IMR-90 (cell line): Measurements from ENCODE around the gene MGAT3. TPM values are rescaled to one million over a fixed set of nuclear protein-coding genes. Genes with fewer than 3 reads are reported as not detected.

ENCODE experiments used
- ATAC-seq: fragments of 200-7000 bp; cut with Tn5 transposase; 2 replicates; pipeline ENCODE4 v1.9.1; 2020; ENCODE audit warnings: low read depth, mild to moderate bottlenecking, moderate library complexity
- BruUV-seq: library from RNA; stranded (reverse); fragments of 400-500 nt; replicated peaks from 2 replicates; lab custom pipeline; 2021; lab: Mats Ljungman, UMichigan
- CTCF ChIA-PET: fragments of 300-600 bp; formaldehyde crosslinking; extraction: SDS; loops from one replicate; lab custom pipeline; 2021; ENCODE audit warnings: antibody characterized with exemption; lab: Yijun Ruan, JAX
- POLR2A ChIA-PET: fragments of 300-600 bp; sonication (Branson Sonifier 250); formaldehyde crosslinking; loops from one replicate; lab custom pipeline; 2022; ENCODE audit warnings: antibody characterized with exemption; ENCODE audit not compliant: unreplicated experiment; lab: Charles Lee
- DNase-seq: peaks from one replicate; pipeline ENCODE4 v3.0.0; 2013
- H2AFZ ChIP-seq: replicated peaks from 2 replicates; pipeline ENCODE3; 2013; ENCODE audit warnings: low read length, mild to moderate bottlenecking; ENCODE audit not compliant: poor library complexity
- H2AK5ac ChIP-seq: 2 replicates; pipeline ENCODE4 v1.6.1; 2013; ENCODE audit warnings: low read depth, low read length, inconsistent platforms
- H2AK9ac ChIP-seq: replicated peaks from 2 replicates; pipeline ENCODE3; 2013; ENCODE audit warnings: mild to moderate bottlenecking, low read depth, low read length, moderate library complexity; ENCODE audit not compliant: poor library complexity
- H2BK120ac ChIP-seq: 2 replicates; pipeline ENCODE4 v1.6.1; 2013; ENCODE audit warnings: low read depth, low read length, inconsistent platforms
- H2BK15ac ChIP-seq: 3 replicates; pipeline ENCODE4 v1.6.1; 2013; ENCODE audit warnings: low read depth, low read length, inconsistent platforms
- H2BK20ac ChIP-seq: 2 replicates; pipeline ENCODE4 v1.6.1; 2013; ENCODE audit warnings: low read depth, mild to moderate bottlenecking, inconsistent platforms, low read length, moderate library complexity
- H2BK5ac ChIP-seq: 2 replicates; pipeline ENCODE4 v1.6.1; 2013; ENCODE audit warnings: mild to moderate bottlenecking, low read depth, low read length, inconsistent platforms; ENCODE audit not compliant: poor library complexity, severe bottlenecking
- H3K14ac ChIP-seq: replicated peaks from 2 replicates; pipeline ENCODE4 v1.6.1; 2013; ENCODE audit warnings: low read depth, low read length, inconsistent platforms
- H3K18ac ChIP-seq: 2 replicates; pipeline ENCODE4 v1.6.1; 2013; ENCODE audit warnings: low read depth, low read length, control low read depth
- H3K23ac ChIP-seq: 2 replicates; pipeline ENCODE4 v1.6.1; 2013; ENCODE audit warnings: low read depth, low read length, inconsistent platforms
- H3K27ac ChIP-seq: 2 replicates; pipeline ENCODE4 v1.5.1; 2013; ENCODE audit warnings: mild to moderate bottlenecking, control low read depth, low read length; ENCODE audit not compliant: insufficient read depth
- H3K27me3 ChIP-seq: 2 replicates; pipeline ENCODE4 v1.6.1; 2013; ENCODE audit warnings: low read length; ENCODE audit not compliant: control insufficient read depth, insufficient read depth
- H3K36me3 ChIP-seq: 2 replicates; pipeline ENCODE4 v1.6.1; 2013; ENCODE audit warnings: low read length, mixed read lengths; ENCODE audit not compliant: control insufficient read depth, insufficient read depth
- H3K4ac ChIP-seq: 2 replicates; pipeline ENCODE4 v1.6.1; 2013; ENCODE audit warnings: low read depth, low read length, inconsistent platforms
- H3K4me1 ChIP-seq: 2 replicates; pipeline ENCODE4 v1.6.1; 2013; ENCODE audit warnings: low read length, mixed read lengths; ENCODE audit not compliant: control insufficient read depth, insufficient read depth
- H3K4me2 ChIP-seq: 2 replicates; pipeline ENCODE4 v1.6.1; 2013; ENCODE audit warnings: low read depth, mild to moderate bottlenecking, control low read depth, low read length, moderate library complexity
- H3K4me3 ChIP-seq: 2 replicates; pipeline ENCODE4 v1.5.1; 2013; ENCODE audit warnings: low read depth, mild to moderate bottlenecking, control low read depth, low read length, moderate library complexity; ENCODE audit not compliant: insufficient read depth
- H3K56ac ChIP-seq: 2 replicates; pipeline ENCODE4 v1.6.1; 2013; ENCODE audit warnings: low read length, inconsistent platforms; ENCODE audit not compliant: insufficient read depth; ENCODE audit errors: extremely low read depth
- H3K79me1 ChIP-seq, 2 experiments: 2 replicates each; pipeline ENCODE4 v1.6.1; 2013; ENCODE audit warnings: low read length in 2 of 2, inconsistent platforms in 1 of 2, low read depth in 1 of 2
- H3K9ac ChIP-seq: 2 replicates; pipeline ENCODE4 v1.6.1; 2013; ENCODE audit warnings: low read depth, low read length, control low read depth
- H3K9me1 ChIP-seq: 2 replicates; pipeline ENCODE4 v1.6.1; 2013; ENCODE audit warnings: low read length, inconsistent platforms; ENCODE audit not compliant: insufficient read depth
- H3K9me3 ChIP-seq: 2 replicates; pipeline ENCODE4 v1.6.1; 2013; ENCODE audit warnings: low read length; ENCODE audit not compliant: control insufficient read depth, insufficient read depth
- H4K20me1 ChIP-seq: 2 replicates; pipeline ENCODE4 v1.6.1; 2013; ENCODE audit warnings: low read length, inconsistent platforms; ENCODE audit not compliant: insufficient read depth
- H4K5ac ChIP-seq: 2 replicates; pipeline ENCODE4 v1.6.1; 2013; ENCODE audit warnings: mild to moderate bottlenecking, low read depth, low read length, control low read depth
- H4K8ac ChIP-seq, 2 experiments: 2 replicates each; pipeline ENCODE4 v1.6.1; 2013; ENCODE audit warnings: low read depth in 2 of 2, low read length in 2 of 2, control low read depth in 1 of 2, inconsistent platforms in 1 of 2
- H4K91ac ChIP-seq: 2 replicates; pipeline ENCODE4 v1.6.1; 2013; ENCODE audit warnings: low read depth, low read length, inconsistent platforms; ENCODE audit not compliant: insufficient read depth
- BHLHE40 ChIP-seq: fragments of 150-350 bp; IDR thresholded peaks from 2 replicates; pipeline ENCODE4 v1.6.1; 2016; ENCODE audit warnings: mild to moderate bottlenecking, low read depth, low read length
- CEBPB ChIP-seq: IDR thresholded peaks from 2 replicates; pipeline ENCODE4 v1.6.1; 2012; ENCODE audit warnings: low read depth, low read length, improper control_type of control experiment
- CHD1 ChIP-seq: IDR thresholded peaks from 2 replicates; pipeline ENCODE4 v1.6.1; 2012; ENCODE audit warnings: low read depth, low read length, improper control_type of control experiment
- CTCF ChIP-seq: conservative IDR thresholded peaks from 2 replicates; pipeline ENCODE4 v1.5.1; 2012; ENCODE audit warnings: mild to moderate bottlenecking, low read depth, low read length, improper control_type of control experiment
- ELK1 ChIP-seq: fragments of 150-350 bp; IDR thresholded peaks from 2 replicates; pipeline ENCODE4 v1.6.1; 2016; ENCODE audit warnings: low read depth, mild to moderate bottlenecking, low read length, moderate library complexity, borderline replicate concordance
- FOS ChIP-seq: fragments of 150-350 bp; IDR thresholded peaks from 2 replicates; pipeline ENCODE4 v1.6.1; 2016; ENCODE audit warnings: low read depth, low read length
- MAFK ChIP-seq: IDR thresholded peaks from 2 replicates; pipeline ENCODE4 v1.6.1; 2012; ENCODE audit warnings: low read depth, low read length, improper control_type of control experiment
- MAZ ChIP-seq: IDR thresholded peaks from 2 replicates; pipeline ENCODE4 v1.6.1; 2012; ENCODE audit warnings: low read depth, mild to moderate bottlenecking, low read length, improper control_type of control experiment, moderate library complexity, borderline replicate concordance
- NFE2L2 ChIP-seq: fragments of 150-350 bp; IDR thresholded peaks from 2 replicates; pipeline ENCODE4 v1.6.1; 2016; ENCODE audit warnings: low read depth, mild to moderate bottlenecking, low read length
- POLR2A ChIP-seq: IDR thresholded peaks from 2 replicates; pipeline ENCODE4 v1.6.1; 2012; ENCODE audit warnings: mild to moderate bottlenecking, low read depth, low read length
- RAD21 ChIP-seq: IDR thresholded peaks from 2 replicates; pipeline ENCODE4 v1.6.1; 2012; ENCODE audit warnings: low read length, improper control_type of control experiment
- RCOR1 ChIP-seq: IDR thresholded peaks from 2 replicates; pipeline ENCODE4 v1.6.1; 2012; ENCODE audit warnings: mild to moderate bottlenecking, low read length, improper control_type of control experiment; ENCODE audit not compliant: insufficient replicate concordance
- RFX5 ChIP-seq: IDR thresholded peaks from 2 replicates; pipeline ENCODE4 v1.8.0; 2012; ENCODE audit warnings: low read depth, mild to moderate bottlenecking, low read length, moderate library complexity
- SMC3 ChIP-seq: fragments of 150-350 bp; IDR thresholded peaks from 2 replicates; pipeline ENCODE4 v1.6.1; 2016; ENCODE audit warnings: low read depth, mild to moderate bottlenecking, antibody characterized with exemption, low read length, moderate library complexity
- USF2 ChIP-seq: fragments of 150-350 bp; IDR thresholded peaks from 2 replicates; pipeline ENCODE4 v1.6.1; 2017; ENCODE audit warnings: mild to moderate bottlenecking, antibody characterized with exemption, low read length, low read depth
- WGBS, 2 experiments: methylation state at CpG; one replicate each; pipeline versions ENCODE4 v1.1.5 to v1.1.7; 2013; ENCODE audit warnings: missing lambda C conversion rate in 2 of 2; ENCODE audit not compliant: insufficient read length in 1 of 2; ENCODE audit errors: extremely low coverage in 2 of 2; 5-methylcytosine and 5-hydroxymethylcytosine counted together
- dilution Hi-C: fragments of 300-500 bp; cut with HindIII; formaldehyde crosslinking; loops from one replicate; pipeline ENCODE4 v1.14.3; 2018; ENCODE audit warnings: low sequenced_read_pairs; ENCODE audit not compliant: unreplicated experiment
- in situ Hi-C: fragments of 300-500 bp; cut with MboI; formaldehyde crosslinking; loops from 3 replicates; pipeline ENCODE4 v1.14.3; 2019; ENCODE audit warnings: low sequenced_read_pairs, inconsistent platforms, mixed read lengths
- intact Hi-C: fragments of 100-400 bp; cut with micrococcal nuclease; formaldehyde crosslinking; loops from 2 replicates; pipeline ENCODE4 v1.10.0; 2022
- polyA plus RNA-seq, 3 experiments: library from polyadenylated mRNA; depleted of rRNA; stranded (reverse); fragments of >200 nt; gene quantifications; 2 replicates each; pipeline ENCODE4 v1.2.3, GENCODE V29; 2012; ENCODE audit warnings: low replicate concordance in 1 of 3
- total RNA-seq: library from RNA; depleted of rRNA; stranded (reverse); fragments of >200 nt; gene quantifications from 2 replicates; pipeline ENCODE4 v1.2.3, GENCODE V29; 2012

MGAT3 gene
- total and polyA plus RNA-seq, 2 of the 4 experiments (the other 2 are of a cell fraction): 0.36 to 1.1 TPM

- Histone ChIP-seq H2AFZ (peak overlapping the region; percentile 28), H3K23ac (no peak overlapping the region; the same call in 1 of the 2 replicates), H2BK20ac (peak overlapping the region; percentile 70), H2AK9ac (peak overlapping the region; percentile 57), H2BK15ac (0 out of 3 replicates have a peak overlapping the region, but pooled peaks have one; percentile 44), H3K14ac (no peak overlapping the region), H2BK120ac (peak overlapping the region; percentile 95), H3K27ac (no peak overlapping the region), H3K4me1 (peaks cover 33% of the 10 kb centered on the region), H3K36me3 (no peaks in the 10 kb centered on the region), H2BK5ac (no peak overlapping the region), H4K5ac (no peak overlapping the region), H3K9me1 (peaks cover 16% of the 10 kb centered on the region), H4K91ac (peak overlapping the region; percentile 96), H3K18ac (no peak overlapping the region), H3K27me3 (no peaks in the 10 kb centered on the region; the same call in 1 of the 2 replicates), H3K9ac (no peak overlapping the region), H3K9me3 (no peaks in the 10 kb centered on the region), H3K4me3 (no peak overlapping the region), H2AK5ac (peak overlapping the region; percentile 13; the same call in 1 of the 2 replicates), H3K56ac (no peak overlapping the region), H3K4me2 (no peak overlapping the region), H4K20me1 (no peaks in the 10 kb centered on the region), H4K8ac (peak overlapping the region in 1 of 2 experiments; percentile 6; a peak in 2 of 4 replicates), H3K4ac (peak overlapping the region; percentile 96), H3K79me1 (no peaks in the 10 kb centered on the region)
- DNase-seq (no peak), ATAC-seq (no peak)
- 79% methylated on average over 7 of the region's 26 CpGs; no CpG with 5 or more reads in 1 of the 2 experiments for WGBS, 2 experiments
- no TSS peak for BruUV-seq
- ChIA-PET CTCF (interaction anchor here (0.8 kb wide), 1 partner anchor 24 kb away, joined by 3 read pairs; no protein-coding TSS in a partner anchor), POLR2A (no interaction called here)
- intact Hi-C loops: no loop called here
- dilution Hi-C loops: no loop called here
- in situ Hi-C loops: no loop called here
- TF ChIP-seq CHD1 (no peak), USF2 (no peak), RCOR1 (no peak), RAD21 (no peak), FOS (no peak), SMC3 (no peak), ELK1 (no peak), CTCF (no peak), NFE2L2 (no peak), RFX5 (no peak), POLR2A (no peak), MAFK (no peak), BHLHE40 (no peak), CEBPB (no peak), MAZ (no peak)
These were observed 13.1 kb downstream of the MGAT3 start for GRCh38 chr22:39469681-39470450.
